ENCODE results near the gene WDR5. TPM values are rescaled to one million over a fixed set of nuclear protein-coding genes. Genes with fewer than 3 reads are reported as not detected.

Gene WDR5
- total RNA-seq, 1 experiment from 2014 or later = 29.1 TPM

GRCh38 chr9:134204041-134204440, 68.2 kb downstream of the WDR5 start:
- no peak for DNase-seq

GRCh38 chr9:134204991-134205578, 69.2 kb downstream of the WDR5 start:
- Histone ChIP-seq H3K4me2 (ENCODE audit: low read length) (no peak overlapping the region), H3F3A (ENCODE audit: low read length, unreplicated experiment) (no peaks in the 10 kb centered on the region), H3K79me2 (ENCODE audit: low read length) (no peaks in the 10 kb centered on the region), H2AFZ (ENCODE audit: low read length) (no peak overlapping the region), H3K9me2 (replicated peaks; ENCODE audit: low read length) (no peaks in the 10 kb centered on the region), H3K9me3 (ENCODE audit: low read length) (no peaks in the 10 kb centered on the region), H3K4me1 (ENCODE audit: insufficient read depth, low read length) (no peaks in the 10 kb centered on the region), H3K4me3 (ENCODE audit: low read length) (no peak overlapping the region), H3K27ac (ENCODE audit: low read length) (no peak overlapping the region), H3K36me3 (ENCODE audit: low read depth, low read length) (no peaks in the 10 kb centered on the region), H3K9ac (ENCODE audit: low read length) (no peak overlapping the region), H3K27me3 (ENCODE audit: low read length) (peaks cover 6% of the 10 kb centered on the region; the same call in 1 of the 2 replicates), H4K20me1 (ENCODE audit: low read length) (no peaks in the 10 kb centered on the region)
- ChIA-PET CTCF (no interaction called here), POLR2A (ENCODE audit: unreplicated experiment) (no interaction called here)
- no peak for DNase-seq
- ATAC-seq = no peak
- intact Hi-C loops (cut with micrococcal nuclease) = no loop called here
- TF ChIP-seq EZH2phosphoT487 (IDR thresholded peaks at IDR 0.05; ENCODE audit: borderline replicate concordance, low read length) (no peak), EZH2 (IDR thresholded peaks at IDR 0.05; ENCODE audit: low read length, unreplicated experiment) (no peak)
- TF ChIP-seq, protein P1, sequence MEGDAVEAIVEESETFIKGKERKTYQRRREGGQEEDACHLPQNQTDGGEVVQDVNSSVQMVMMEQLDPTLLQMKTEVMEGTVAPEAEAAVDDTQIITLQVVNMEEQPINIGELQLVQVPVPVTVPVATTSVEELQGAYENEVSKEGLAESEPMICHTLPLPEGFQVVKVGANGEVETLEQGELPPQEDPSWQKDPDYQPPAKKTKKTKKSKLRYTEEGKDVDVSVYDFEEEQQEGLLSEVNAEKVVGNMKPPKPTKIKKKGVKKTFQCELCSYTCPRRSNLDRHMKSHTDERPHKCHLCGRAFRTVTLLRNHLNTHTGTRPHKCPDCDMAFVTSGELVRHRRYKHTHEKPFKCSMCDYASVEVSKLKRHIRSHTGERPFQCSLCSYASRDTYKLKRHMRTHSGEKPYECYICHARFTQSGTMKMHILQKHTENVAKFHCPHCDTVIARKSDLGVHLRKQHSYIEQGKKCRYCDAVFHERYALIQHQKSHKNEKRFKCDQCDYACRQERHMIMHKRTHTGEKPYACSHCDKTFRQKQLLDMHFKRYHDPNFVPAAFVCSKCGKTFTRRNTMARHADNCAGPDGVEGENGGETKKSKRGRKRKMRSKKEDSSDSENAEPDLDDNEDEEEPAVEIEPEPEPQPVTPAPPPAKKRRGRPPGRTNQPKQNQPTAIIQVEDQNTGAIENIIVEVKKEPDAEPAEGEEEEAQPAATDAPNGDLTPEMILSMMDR (conservative IDR thresholded peaks at IDR 0.05; ENCODE audit: low read depth, low read length) = no peak
- BruUV-seq (replicated peaks) = no TSS peak

More at GRCh38 chr9:134204041-134204440, 68.2 kb downstream of the WDR5 start:
- ATAC-seq = no peak
- Histone ChIP-seq H3K9me2 (replicated peaks; ENCODE audit: low read length) (no peaks in the 10 kb centered on the region), H3K79me2 (ENCODE audit: low read length) (no peaks in the 10 kb centered on the region), H3F3A (ENCODE audit: low read length, unreplicated experiment) (no peaks in the 10 kb centered on the region), H3K4me1 (ENCODE audit: insufficient read depth, low read length) (no peaks in the 10 kb centered on the region), H3K36me3 (ENCODE audit: low read depth, low read length) (no peaks in the 10 kb centered on the region), H4K20me1 (ENCODE audit: low read length) (no peaks in the 10 kb centered on the region), H3K4me2 (ENCODE audit: low read length) (no peak overlapping the region), H3K9ac (ENCODE audit: low read length) (no peak overlapping the region), H3K4me3 (ENCODE audit: low read length) (no peak overlapping the region), H3K27me3 (ENCODE audit: low read length) (peaks cover 6% of the 10 kb centered on the region; the same call in 1 of the 2 replicates), H2AFZ (ENCODE audit: low read length) (no peak overlapping the region), H3K9me3 (ENCODE audit: low read length) (no peaks in the 10 kb centered on the region), H3K27ac (ENCODE audit: low read length) (no peak overlapping the region)
- no TSS peak for BruUV-seq (replicated peaks)
- intact Hi-C loops (cut with micrococcal nuclease) = no loop called here
- CTCF ChIA-PET = no interaction called here
- TF ChIP-seq EZH2 (IDR thresholded peaks at IDR 0.05; ENCODE audit: low read length, unreplicated experiment) = no peak
- TF ChIP-seq EZH2phosphoT487 (IDR thresholded peaks at IDR 0.05; ENCODE audit: borderline replicate concordance, low read length) = no peak
- TF ChIP-seq, protein P1 (conservative IDR thresholded peaks at IDR 0.05; ENCODE audit: low read depth, low read length) = no peak
- POLR2A ChIA-PET (ENCODE audit: unreplicated experiment) = no interaction called here

DNA sequence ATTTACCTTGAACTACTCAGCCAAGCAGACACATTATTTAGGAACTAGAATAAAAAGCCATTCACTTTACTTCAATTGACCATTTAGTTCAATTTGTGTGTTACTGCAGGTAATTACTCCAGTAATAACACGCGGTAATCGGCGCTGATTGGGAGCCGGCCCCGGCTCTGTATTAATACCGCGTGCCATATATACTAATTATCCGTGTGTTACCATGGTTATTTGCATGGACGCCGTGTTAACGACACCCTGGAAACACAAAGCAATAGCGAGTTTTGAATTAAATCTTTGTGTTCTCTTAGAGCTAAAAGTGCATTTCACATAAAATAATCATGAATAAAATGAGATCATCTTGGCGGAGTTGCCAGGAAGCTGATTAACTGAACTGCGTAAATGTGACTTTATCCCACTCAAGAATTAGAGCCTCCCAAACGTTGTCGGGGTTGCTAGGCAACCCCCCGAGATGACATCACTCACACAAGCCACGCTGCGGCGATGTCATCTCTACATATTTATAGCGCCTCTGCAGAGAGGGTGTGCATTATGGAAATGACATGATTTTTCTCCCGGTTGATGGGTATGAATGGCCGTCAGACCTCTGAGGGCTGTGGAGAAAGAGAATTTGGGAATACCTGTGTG, 69.9 kb downstream of the WDR5 start:
- H3F3A ChIP-seq (ENCODE audit: low read length, unreplicated experiment) = no peaks in the 10 kb centered on the region
- intact Hi-C loops (cut with micrococcal nuclease) = no loop called here
- ATAC-seq = no peak
- no peak for DNase-seq
- no peaks in the 10 kb centered on the region for H3K9me3 ChIP-seq (ENCODE audit: low read length)
- ChIA-PET CTCF (no interaction called here), POLR2A (ENCODE audit: unreplicated experiment) (interaction anchor here (0.6 kb wide), 1 partner anchor 173 kb away, joined by 3 read pairs; no protein-coding TSS in a partner anchor)
- no peaks in the 10 kb centered on the region for H3K9me2 ChIP-seq (replicated peaks; ENCODE audit: low read length)
- BruUV-seq (replicated peaks) = no TSS peak
- no peak overlapping the region for H3K27ac ChIP-seq (ENCODE audit: low read length)
- H2AFZ ChIP-seq (ENCODE audit: low read length) = no peak overlapping the region
- no peaks in the 10 kb centered on the region for H3K36me3 ChIP-seq (ENCODE audit: low read depth, low read length)
- H4K20me1 ChIP-seq (ENCODE audit: low read length) = no peaks in the 10 kb centered on the region
- H3K9ac ChIP-seq (ENCODE audit: low read length) = no peak overlapping the region
- no peaks in the 10 kb centered on the region for H3K79me2 ChIP-seq (ENCODE audit: low read length)
- no peaks in the 10 kb centered on the region for H3K4me1 ChIP-seq (ENCODE audit: insufficient read depth, low read length)
- H3K4me3 ChIP-seq (ENCODE audit: low read length) = no peak overlapping the region
- H3K4me2 ChIP-seq (ENCODE audit: low read length) = no peak overlapping the region
- peaks cover 6% of the 10 kb centered on the region; the same call in 1 of the 2 replicates for H3K27me3 ChIP-seq (ENCODE audit: low read length)
- no peak for TF ChIP-seq EZH2phosphoT487 (IDR thresholded peaks at IDR 0.05; ENCODE audit: borderline replicate concordance, low read length)
- no peak for TF ChIP-seq EZH2 (IDR thresholded peaks at IDR 0.05; ENCODE audit: low read length, unreplicated experiment)
- TF ChIP-seq, protein P1 (conservative IDR thresholded peaks at IDR 0.05; ENCODE audit: low read depth, low read length) = no peak
